Measurements from ENCODE around the gene RPS6KB1. TPM values are rescaled to one million over a fixed set of nuclear protein-coding genes. Genes with fewer than 3 reads are reported as not detected.
"Not testable (repeated sequence)": the region's sequence is repeated elsewhere in the genome, so short reads cannot be mapped to it uniquely, and the experiment has no call there.

Gene RPS6KB1
- polyA plus RNA-seq, 3 donors = 37.7 to 40.2 (median 40.2) TPM

- no peak for DNase-seq (ENCODE audit: low read depth in 3 of 3, low spot score in 2 of 3)
Observed at GRCh38 chr17:59869941-59870218, 23.0 kb upstream of the RPS6KB1 start.

GRCh38 chr17:59870482-59870881 lies 22.4 kb upstream of the RPS6KB1 start:
- no peak for DNase-seq (ENCODE audit: low read depth in 3 of 3, low spot score in 2 of 3)

GRCh38 chr17:59872351-59872750 lies 20.6 kb upstream of the RPS6KB1 start:
- no peak for DNase-seq (ENCODE audit: low read depth in 3 of 3, low spot score in 2 of 3)

GRCh38 chr17:59873414-59873813 lies 19.5 kb upstream of the RPS6KB1 start:
- DNase-seq (ENCODE audit: low read depth in 3 of 3, low spot score in 2 of 3) = not testable (repeated sequence)

- DNase-seq (ENCODE audit: low read depth in 3 of 3, low spot score in 2 of 3) = no peak
Observed at GRCh38 chr17:59874376-59874775, 18.5 kb upstream of the RPS6KB1 start.

- DNase-seq (ENCODE audit: low read depth in 3 of 3, low spot score in 2 of 3) = no peak
Observed at GRCh38 chr17:59876107-59876506, 16.8 kb upstream of the RPS6KB1 start.

GRCh38 chr17:59877965-59878364 lies 15.0 kb upstream of the RPS6KB1 start:
- no peak for DNase-seq (ENCODE audit: low read depth in 3 of 3, low spot score in 2 of 3)

- no peak for DNase-seq (ENCODE audit: low read depth in 3 of 3, low spot score in 2 of 3)
Observed at GRCh38 chr17:59878624-59879023, 14.3 kb upstream of the RPS6KB1 start.

- no peak for DNase-seq (ENCODE audit: low read depth in 3 of 3, low spot score in 2 of 3)
Observed at GRCh38 chr17:59884861-59885260, 8.1 kb upstream of the RPS6KB1 start.

- no peak for DNase-seq (ENCODE audit: low read depth in 3 of 3, low spot score in 2 of 3)
Observed at GRCh38 chr17:59888145-59888750, 4.7 kb upstream of the RPS6KB1 start.

- DNase-seq (ENCODE audit: low read depth in 3 of 3, low spot score in 2 of 3) = no peak
Observed at GRCh38 chr17:59890720-59891119, 2.2 kb upstream of the RPS6KB1 start.

- DNase-seq (ENCODE audit: low read depth in 3 of 3, low spot score in 2 of 3) = peak in 1 of 3 donors; percentile 7
Observed at GRCh38 chr17:59892251-59892923, 534 bp upstream of the RPS6KB1 start.

GRCh38 chr17:59893676-59894100 lies 767 bp downstream of the RPS6KB1 start:
- peak in 1 of 3 donors; percentile 49 for DNase-seq (ENCODE audit: low read depth in 3 of 3, low spot score in 2 of 3)

- DNase-seq (ENCODE audit: low read depth in 3 of 3, low spot score in 2 of 3) = no peak
Observed at GRCh38 chr17:59897090-59897489, 4.2 kb downstream of the RPS6KB1 start.

GRCh38 chr17:59899099-59899498 lies 6.2 kb downstream of the RPS6KB1 start:
- no peak for DNase-seq (ENCODE audit: low read depth in 3 of 3, low spot score in 2 of 3)

GRCh38 chr17:59901604-59902003 lies 8.7 kb downstream of the RPS6KB1 start:
- DNase-seq (ENCODE audit: low read depth in 3 of 3, low spot score in 2 of 3) = no peak

GRCh38 chr17:59903455-59903854 lies 10.5 kb downstream of the RPS6KB1 start:
- no peak for DNase-seq (ENCODE audit: low read depth in 3 of 3, low spot score in 2 of 3)

- no peak for DNase-seq (ENCODE audit: low read depth in 3 of 3, low spot score in 2 of 3)
Observed at GRCh38 chr17:59907467-59907866, 14.5 kb downstream of the RPS6KB1 start.

- peak in 1 of 3 donors; percentile 24 for DNase-seq (ENCODE audit: low read depth in 3 of 3, low spot score in 2 of 3)
Observed at GRCh38 chr17:59914274-59914854, 21.4 kb downstream of the RPS6KB1 start.

- no peak for DNase-seq (ENCODE audit: low read depth in 3 of 3, low spot score in 2 of 3)
Observed at GRCh38 chr17:59916446-59916845, 23.5 kb downstream of the RPS6KB1 start.

GRCh38 chr17:59920637-59921036 lies 27.7 kb downstream of the RPS6KB1 start:
- DNase-seq (ENCODE audit: low read depth in 3 of 3, low spot score in 2 of 3) = not testable (repeated sequence)

- DNase-seq (ENCODE audit: low read depth in 3 of 3, low spot score in 2 of 3) = not testable (repeated sequence)
Observed at GRCh38 chr17:59930121-59930520, 37.2 kb downstream of the RPS6KB1 start.
